Activated CD4-positive, alpha-beta memory T cell treated with anti-CD3 and anti-CD28 coated beads for 36 hours (primary cell): ENCODE data around the gene TUBA3C. TPM values are rescaled to one million over a fixed set of nuclear protein-coding genes. Genes with fewer than 3 reads are reported as not detected.

Source experiments
- CTCF ChIA-PET: fragments of 350-600 bp; sonication (Branson Sonifier 250); formaldehyde crosslinking; loops from one replicate; lab custom pipeline; 2021; ENCODE audit warnings: antibody characterized with exemption, inconsistent platforms; lab: Charles Lee
- POLR2A ChIA-PET: fragments of 350-600 bp; sonication (Branson Sonifier 250); formaldehyde crosslinking; loops from one replicate; lab custom pipeline; 2021; ENCODE audit warnings: antibody characterized with exemption; lab: Charles Lee
- DNase-seq: peaks from one replicate; pipeline ENCODE4 v3.0.0-alpha.2; 2020
- H3K27ac Mint-ChIP-seq: one replicate; pipeline ENCODE4 v1.8.0; 2021; ENCODE audit warnings: mixed read lengths
- H3K27me3 Mint-ChIP-seq: one replicate; pipeline ENCODE4 v1.8.0; 2021; ENCODE audit warnings: mixed read lengths
- H3K36me3 Mint-ChIP-seq: one replicate; pipeline ENCODE4 v1.8.0; 2021; ENCODE audit warnings: mixed read lengths
- H3K4me1 Mint-ChIP-seq: one replicate; pipeline ENCODE4 v1.8.0; 2021; ENCODE audit warnings: low read depth, mixed read lengths
- H3K4me3 Mint-ChIP-seq: one replicate; pipeline ENCODE4 v1.8.0; 2021; ENCODE audit warnings: mild to moderate bottlenecking, mixed read lengths
- H3K9me3 Mint-ChIP-seq: one replicate; pipeline ENCODE4 v1.8.0; 2021; ENCODE audit warnings: mixed read lengths
- intact Hi-C: fragments of 100-400 bp; cut with micrococcal nuclease; formaldehyde crosslinking; loops from one replicate; pipeline ENCODE4 v1.15.1; 2023
- total RNA-seq, 2 experiments: library from RNA; stranded (reverse); gene quantifications; one replicate each; pipeline ENCODE4 v1.2.3, GENCODE V29; 2021

TUBA3C gene
- total RNA-seq, 2 experiments from 2014 or later, result not detected

DNA sequence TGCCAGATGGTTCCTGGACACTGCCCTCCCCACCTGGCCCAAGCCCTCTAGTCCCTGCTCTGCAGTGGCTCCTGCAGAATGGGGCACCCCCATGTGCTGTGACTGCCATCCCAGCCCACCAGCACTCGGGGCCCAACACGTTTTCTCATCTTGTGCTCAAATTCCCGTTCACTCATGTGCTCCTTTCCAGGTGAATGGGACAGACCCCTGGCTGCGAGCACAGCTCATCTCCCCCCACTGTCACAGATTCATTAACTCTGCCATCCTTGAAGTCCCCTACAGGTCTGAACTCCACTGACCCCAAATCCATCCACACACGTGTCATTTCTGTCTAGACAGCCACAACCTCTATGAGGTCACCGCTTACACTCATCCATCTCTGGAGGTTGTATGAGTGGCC is 23.6 kb downstream of the TUBA3C start:
- Mint-ChIP-seq H3K27ac (no peak overlapping the region), H3K4me1 (no peaks in the 10 kb centered on the region), H3K9me3 (peaks cover 7% of the 10 kb centered on the region), H3K27me3 (no peaks in the 10 kb centered on the region), H3K4me3 (no peak overlapping the region), H3K36me3 (no peaks in the 10 kb centered on the region)
- ChIA-PET CTCF (no interaction called here), POLR2A (no interaction called here)
- intact Hi-C loops, result no loop called here
- no peak for DNase-seq

DNA sequence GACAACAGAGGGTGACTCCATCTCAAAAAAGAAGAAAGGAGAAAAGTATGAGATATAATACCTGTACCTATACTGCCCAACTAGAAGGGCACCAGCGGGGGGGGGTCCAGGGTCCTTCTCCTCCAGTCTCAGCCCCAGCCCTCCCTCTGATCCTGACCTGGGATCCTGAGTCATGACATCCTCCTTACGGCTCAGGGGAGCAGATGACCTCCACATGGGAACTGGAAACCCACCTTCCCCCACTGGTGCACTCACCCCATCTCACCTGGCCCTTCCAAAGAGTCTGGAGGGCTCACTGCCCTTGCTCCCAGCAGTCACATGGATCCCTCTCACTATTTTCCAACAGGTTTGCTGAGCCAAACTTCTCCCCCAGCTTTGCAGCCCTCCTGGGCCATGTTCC is 24.2 kb downstream of the TUBA3C start:
- Mint-ChIP-seq H3K4me1 (no peaks in the 10 kb centered on the region), H3K9me3 (peaks cover 1% of the 10 kb centered on the region), H3K4me3 (no peak overlapping the region), H3K27ac (no peak overlapping the region), H3K36me3 (no peaks in the 10 kb centered on the region), H3K27me3 (no peaks in the 10 kb centered on the region)
- POLR2A ChIA-PET, result no interaction called here
- intact Hi-C loops, result no loop called here
- DNase-seq, result no peak
- CTCF ChIA-PET, result no interaction called here

DNA sequence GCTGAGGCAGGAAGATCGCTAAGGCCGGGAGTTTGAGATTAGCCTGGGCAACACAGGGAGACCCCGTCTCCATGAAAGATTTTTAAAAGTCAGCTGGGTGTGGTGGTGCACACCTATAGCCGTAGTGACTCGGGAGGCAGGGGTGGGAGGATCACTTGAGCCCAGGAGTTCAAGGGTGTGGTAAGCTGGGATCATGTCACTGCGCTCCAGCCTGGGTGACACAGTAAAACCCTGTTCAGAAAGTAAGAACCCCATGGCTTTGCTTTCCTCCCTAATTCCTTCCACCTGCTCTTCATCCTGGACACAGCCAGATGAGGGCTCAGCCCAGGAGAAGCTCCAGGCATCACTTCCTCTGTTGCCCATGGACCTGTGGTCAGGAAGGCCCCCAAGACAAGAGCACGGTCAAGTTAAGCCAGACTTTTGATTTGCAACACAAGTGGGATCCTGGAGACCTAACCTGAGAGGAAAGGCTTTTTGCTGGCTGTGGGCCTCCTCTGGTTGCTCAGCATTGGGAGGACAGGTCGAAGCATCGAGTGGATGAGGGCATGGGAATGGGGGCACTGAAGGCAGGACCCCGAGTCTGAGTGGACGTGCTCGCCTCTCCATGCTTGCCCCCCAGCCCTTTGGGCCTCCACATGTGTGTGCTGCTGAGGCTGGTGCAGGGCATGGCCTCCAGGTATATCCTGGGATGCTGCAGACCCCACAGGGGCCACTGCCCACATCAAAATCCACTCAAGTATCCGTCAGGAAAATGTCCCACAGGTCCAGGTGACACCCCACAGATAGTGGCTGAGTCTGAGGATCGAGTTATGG is 25.4 kb downstream of the TUBA3C start:
- Mint-ChIP-seq H3K27me3 (no peaks in the 10 kb centered on the region), H3K4me3 (no peak overlapping the region), H3K27ac (no peak overlapping the region), H3K4me1 (no peaks in the 10 kb centered on the region), H3K36me3 (no peaks in the 10 kb centered on the region), H3K9me3 (no peaks in the 10 kb centered on the region)
- ChIA-PET POLR2A (no interaction called here), CTCF (interaction anchor here (1.3 kb wide), 1 partner anchor 431 kb away, joined by 3 read pairs; no protein-coding TSS in a partner anchor)
- DNase-seq, result no peak
- intact Hi-C loops, result no loop called here

DNA sequence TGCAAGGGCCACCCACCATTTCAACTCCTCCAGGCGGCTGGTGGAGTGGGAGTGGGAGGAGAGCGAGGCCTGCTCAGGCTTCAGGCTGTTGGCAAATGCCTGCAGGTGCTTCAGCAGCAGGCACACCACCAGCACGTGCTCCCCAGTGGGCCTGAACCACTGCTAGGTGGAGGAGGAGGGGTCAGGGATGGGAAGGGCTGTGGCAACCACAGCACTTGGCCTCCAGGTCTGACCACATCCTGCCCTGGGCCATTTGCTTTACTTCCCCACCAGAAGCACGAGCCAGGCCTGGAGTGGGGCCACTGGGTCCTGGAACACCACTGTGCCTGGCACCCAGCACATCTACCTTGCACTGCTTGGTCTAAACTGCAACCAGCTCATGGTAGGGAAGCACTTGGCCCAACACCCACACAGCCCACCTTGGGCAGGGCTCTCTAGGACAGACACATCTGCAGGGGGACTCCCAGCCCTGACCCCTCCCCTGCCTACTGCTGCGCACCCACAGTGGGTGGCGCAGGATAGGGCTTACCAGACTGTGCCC is 26.2 kb downstream of the TUBA3C start:
- H3K27ac Mint-ChIP-seq, result no peak overlapping the region
- H3K27me3 Mint-ChIP-seq, result no peaks in the 10 kb centered on the region
- H3K9me3 Mint-ChIP-seq, result no peaks in the 10 kb centered on the region
- CTCF ChIA-PET, result interaction anchor here (1.3 kb wide), 1 partner anchor 432 kb away, joined by 3 read pairs; no protein-coding TSS in a partner anchor
- intact Hi-C loops, result no loop called here
- no peak for DNase-seq
- H3K4me1 Mint-ChIP-seq, result no peaks in the 10 kb centered on the region
- POLR2A ChIA-PET, result no interaction called here
- no peaks in the 10 kb centered on the region for H3K36me3 Mint-ChIP-seq
- no peak overlapping the region for H3K4me3 Mint-ChIP-seq

DNA sequence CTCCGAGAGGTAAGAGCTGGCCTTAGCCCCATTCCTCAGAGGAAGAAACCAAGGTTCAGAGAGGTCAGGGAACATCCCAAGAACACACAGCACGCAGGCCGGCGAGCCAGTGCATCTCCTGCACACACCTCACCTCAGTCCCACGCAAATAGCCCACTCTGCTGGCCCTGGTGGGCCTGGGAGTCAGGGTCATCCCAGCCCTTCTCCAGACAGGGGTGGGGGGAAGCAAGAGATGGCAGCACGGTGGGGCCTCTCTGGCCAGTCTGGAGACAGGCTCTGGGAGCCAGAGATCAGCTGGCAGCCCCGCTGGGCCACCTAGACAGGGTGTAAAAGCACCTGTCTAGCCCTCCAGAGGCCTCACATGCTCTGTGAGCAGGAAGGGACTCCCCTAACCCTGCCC is 26.8 kb downstream of the TUBA3C start:
- Mint-ChIP-seq H3K27ac (no peak overlapping the region), H3K36me3 (no peaks in the 10 kb centered on the region), H3K4me3 (no peak overlapping the region), H3K9me3 (no peaks in the 10 kb centered on the region), H3K27me3 (no peaks in the 10 kb centered on the region), H3K4me1 (no peaks in the 10 kb centered on the region)
- POLR2A ChIA-PET, result no interaction called here
- intact Hi-C loops, result no loop called here
- CTCF ChIA-PET, result interaction anchor here (0.5 to 1.3 kb wide), 3 partner anchors 210 to 448 kb away, joined by 3 to 4 read pairs (median 3); no protein-coding TSS in a partner anchor
- DNase-seq, result no peak

DNA sequence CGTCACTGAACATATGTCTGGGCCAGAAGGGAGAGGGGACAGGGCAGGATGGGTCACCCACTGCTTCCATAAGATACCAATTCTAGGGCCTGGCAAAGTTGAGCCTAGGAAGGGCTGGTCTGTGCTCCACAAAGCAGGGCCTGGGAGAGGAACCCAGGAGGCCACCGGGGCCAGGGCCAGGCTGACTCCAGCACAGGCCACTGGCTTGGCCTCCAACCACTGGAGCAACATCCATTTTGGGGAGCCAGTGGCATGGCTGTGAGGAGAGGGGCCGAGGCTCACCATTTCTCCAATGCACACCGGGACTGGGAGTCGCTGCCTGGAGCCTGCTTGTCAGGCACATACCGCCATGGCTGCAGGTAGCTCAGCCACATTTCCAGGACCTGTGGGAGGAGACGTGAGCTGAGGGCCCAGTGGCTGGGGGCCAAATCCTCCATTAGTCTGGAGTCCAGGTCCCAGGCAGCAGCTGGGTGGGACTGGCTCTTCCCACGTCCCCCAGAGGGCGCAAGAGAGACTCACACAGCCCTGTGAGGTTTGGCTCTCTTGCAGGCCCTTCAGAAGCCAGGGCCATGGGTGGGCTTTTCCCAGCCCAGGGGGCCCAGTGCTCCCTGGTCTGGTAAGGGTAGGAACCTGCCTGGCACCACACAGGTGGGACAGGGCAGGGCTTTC is 27.7 kb downstream of the TUBA3C start:
- intact Hi-C loops, result no loop called here
- POLR2A ChIA-PET, result no interaction called here
- DNase-seq, result peak; percentile 33

DNA sequence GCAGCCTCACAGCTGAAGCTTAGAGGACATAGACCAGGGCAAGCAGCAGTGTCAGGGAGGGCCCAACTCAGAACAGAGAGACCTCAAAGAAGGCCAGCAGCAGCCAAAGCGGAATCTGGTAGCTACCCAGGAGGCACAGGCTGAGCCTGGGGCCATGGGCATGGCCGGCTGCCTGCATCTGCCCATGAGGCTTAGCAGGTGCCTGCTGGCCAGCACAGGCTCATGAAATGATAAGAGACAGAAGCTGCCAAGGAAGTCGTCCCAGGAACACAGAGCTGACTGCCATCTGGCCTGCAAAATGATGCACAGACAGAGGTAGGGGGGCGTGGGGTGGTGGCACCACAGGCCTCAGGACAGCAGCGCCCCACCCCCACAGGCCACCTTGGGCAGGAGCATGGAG is 29.2 kb downstream of the TUBA3C start:
- intact Hi-C loops, result no loop called here
- H3K9me3 Mint-ChIP-seq, result peaks cover 9% of the 10 kb centered on the region

More for the DNA sequence above, 27.7 kb downstream of the TUBA3C start:
- no peaks in the 10 kb centered on the region for H3K27me3 Mint-ChIP-seq
- no peak overlapping the region for H3K4me3 Mint-ChIP-seq
- no peak overlapping the region for H3K27ac Mint-ChIP-seq
- peaks cover 3% of the 10 kb centered on the region for H3K9me3 Mint-ChIP-seq
- H3K4me1 Mint-ChIP-seq, result no peaks in the 10 kb centered on the region
- H3K36me3 Mint-ChIP-seq, result no peaks in the 10 kb centered on the region
- CTCF ChIA-PET, result interaction anchor here (0.5 to 1.3 kb wide), 3 partner anchors 209 to 449 kb away, joined by 3 to 4 read pairs (median 3); no protein-coding TSS in a partner anchor

DNA sequence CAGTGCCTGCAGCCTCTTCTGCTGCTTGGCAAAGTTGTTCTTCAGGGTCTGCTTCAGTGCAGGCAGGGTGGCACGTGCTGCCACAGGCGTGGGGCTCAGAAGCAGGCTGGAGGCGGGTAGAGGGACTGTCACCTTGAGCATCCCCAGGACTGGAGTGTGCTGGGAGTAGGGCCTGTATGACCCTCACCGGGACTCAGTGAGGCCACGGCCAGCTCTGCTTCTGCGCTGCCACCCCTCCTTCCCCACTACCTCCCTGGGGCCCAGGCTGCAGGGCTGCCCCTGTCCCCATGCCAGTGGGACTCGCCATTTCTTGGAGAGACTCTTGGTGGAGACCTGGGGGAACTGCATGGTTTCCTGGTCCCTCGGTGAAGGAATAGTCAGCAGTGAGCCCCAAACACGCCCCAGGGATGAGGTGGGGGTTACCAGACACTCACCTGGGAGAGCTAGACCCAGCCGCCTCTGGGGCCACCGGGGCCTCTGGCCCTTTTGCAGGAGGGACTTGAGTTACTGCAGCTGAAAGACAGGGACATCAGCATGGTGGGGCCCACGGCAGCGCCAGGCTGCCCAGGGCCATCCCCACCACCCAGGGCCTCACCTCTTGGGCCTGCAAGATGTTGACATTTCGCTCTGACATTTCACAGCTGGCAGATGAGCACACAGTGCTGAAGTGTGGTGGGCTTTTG is 29.9 kb downstream of the TUBA3C start:
- no peak overlapping the region for H3K27ac Mint-ChIP-seq
- H3K36me3 Mint-ChIP-seq, result no peaks in the 10 kb centered on the region
- no peak overlapping the region for H3K4me3 Mint-ChIP-seq
- H3K4me1 Mint-ChIP-seq, result no peaks in the 10 kb centered on the region
- intact Hi-C loops, result no loop called here
- POLR2A ChIA-PET, result no interaction called here
- H3K27me3 Mint-ChIP-seq, result no peaks in the 10 kb centered on the region
- peaks cover 9% of the 10 kb centered on the region for H3K9me3 Mint-ChIP-seq
- CTCF ChIA-PET, result no interaction called here
- no peak for DNase-seq

More for the DNA sequence above, 29.2 kb downstream of the TUBA3C start:
- Mint-ChIP-seq H3K4me1 (no peaks in the 10 kb centered on the region), H3K36me3 (no peaks in the 10 kb centered on the region), H3K27ac (no peak overlapping the region), H3K4me3 (no peak overlapping the region), H3K27me3 (no peaks in the 10 kb centered on the region)
- DNase-seq, result no peak
- POLR2A ChIA-PET, result no interaction called here
- CTCF ChIA-PET, result no interaction called here

DNA sequence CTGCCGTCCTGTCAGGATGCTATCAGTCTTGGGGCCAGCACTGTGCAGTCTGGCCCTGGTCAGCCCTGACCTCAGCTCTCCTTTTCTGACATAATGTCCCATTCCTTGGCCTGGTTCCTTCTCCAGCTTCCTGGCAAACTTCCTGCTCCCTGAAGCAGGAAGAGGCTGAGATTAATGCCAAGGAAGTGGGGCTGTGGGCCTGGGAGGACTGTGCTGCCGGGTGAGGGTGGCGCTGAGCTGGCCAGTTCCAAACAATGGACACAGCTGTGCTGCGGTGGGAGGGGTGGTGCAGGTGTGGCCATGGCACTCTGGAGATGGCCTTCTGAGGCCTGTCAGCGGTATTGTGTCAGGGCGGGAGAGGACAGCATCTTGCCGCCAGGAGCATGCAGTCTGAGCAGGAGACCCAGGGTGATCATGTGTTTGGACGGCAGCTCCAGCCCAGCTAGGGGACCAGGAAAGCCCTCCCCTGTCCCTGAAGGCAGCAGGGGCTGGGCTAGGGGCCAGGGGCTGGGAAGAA is 30.9 kb downstream of the TUBA3C start:
- ChIA-PET CTCF (no interaction called here), POLR2A (no interaction called here)
- H3K4me3 Mint-ChIP-seq, result no peak overlapping the region
- H3K36me3 Mint-ChIP-seq, result no peaks in the 10 kb centered on the region
- H3K27me3 Mint-ChIP-seq, result no peaks in the 10 kb centered on the region
- peaks cover 9% of the 10 kb centered on the region for H3K9me3 Mint-ChIP-seq
- H3K27ac Mint-ChIP-seq, result no peak overlapping the region
- no peaks in the 10 kb centered on the region for H3K4me1 Mint-ChIP-seq
- no peak for DNase-seq
- intact Hi-C loops, result no loop called here

DNA sequence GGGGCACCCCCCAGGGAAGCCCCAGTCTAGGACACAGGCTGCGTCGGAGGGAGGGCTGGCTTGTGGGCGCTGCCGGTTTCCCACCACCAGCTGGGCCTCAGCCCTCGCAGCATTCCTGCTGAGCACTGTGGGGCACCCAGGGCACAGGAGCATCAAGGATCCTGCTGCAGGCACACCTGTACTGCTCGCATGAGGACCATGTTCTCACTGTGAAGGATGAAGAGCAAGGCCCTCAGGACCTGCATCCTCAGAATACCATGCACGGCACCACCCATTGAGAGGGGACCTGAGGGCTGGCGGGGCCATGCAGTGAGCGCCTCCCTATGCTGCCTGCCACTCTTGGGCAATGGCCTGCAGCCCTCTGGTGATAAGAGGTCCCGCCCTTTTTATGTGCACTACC is 31.4 kb downstream of the TUBA3C start:
- POLR2A ChIA-PET, result no interaction called here
- intact Hi-C loops, result no loop called here

DNA sequence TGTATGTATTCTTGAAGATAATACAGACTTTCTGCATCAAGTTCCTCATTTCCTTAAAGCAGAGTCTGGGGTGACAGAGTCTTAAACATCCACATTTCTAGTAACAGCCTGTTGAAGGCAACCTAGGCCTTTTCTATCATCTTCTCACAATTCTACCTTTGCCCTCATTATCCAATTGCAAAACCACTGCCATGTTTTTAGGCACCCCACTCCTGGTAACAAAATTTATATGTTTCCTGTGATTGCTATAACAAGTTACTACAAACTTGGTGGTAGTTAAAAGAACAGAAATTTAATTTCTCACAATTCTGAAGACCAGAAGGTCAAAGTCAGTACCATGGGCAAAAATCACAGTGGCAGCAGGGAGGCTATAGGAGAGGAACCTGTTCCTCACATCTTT is 33.1 kb downstream of the TUBA3C start:
- H3K27ac Mint-ChIP-seq, result no peak overlapping the region
- H3K27me3 Mint-ChIP-seq, result peaks cover 3% of the 10 kb centered on the region
- no peak overlapping the region for H3K4me3 Mint-ChIP-seq
- H3K9me3 Mint-ChIP-seq, result peaks cover 9% of the 10 kb centered on the region
- CTCF ChIA-PET, result no interaction called here
- H3K36me3 Mint-ChIP-seq, result no peaks in the 10 kb centered on the region
- intact Hi-C loops, result no loop called here
- DNase-seq, result no peak
- POLR2A ChIA-PET, result no interaction called here
- H3K4me1 Mint-ChIP-seq, result no peaks in the 10 kb centered on the region

More for the DNA sequence above, 31.4 kb downstream of the TUBA3C start:
- no peak for DNase-seq
- CTCF ChIA-PET, result no interaction called here
- Mint-ChIP-seq H3K4me1 (no peaks in the 10 kb centered on the region), H3K27me3 (no peaks in the 10 kb centered on the region), H3K4me3 (no peak overlapping the region), H3K36me3 (no peaks in the 10 kb centered on the region), H3K9me3 (peaks cover 9% of the 10 kb centered on the region), H3K27ac (no peak overlapping the region)
